ENCODE results near the gene CDK14.

CDK14 gene

GRCh38 chr7:91098566-91098965 lies 502.4 kb downstream of the CDK14 start:
- no peak overlapping the region for H3K4me3 ChIP-seq (replicated peaks; ENCODE audit: low read depth, low read length)
- no peak for TF ChIP-seq CTCF (IDR thresholded peaks at IDR 0.05; ENCODE audit: low read depth, low read length, missing control alignments)
- no peak for DNase-seq (ENCODE audit: extremely low read depth, low read depth)

GRCh38 chr7:91103363-91103762 lies 507.2 kb downstream of the CDK14 start:
- no peak for TF ChIP-seq CTCF (IDR thresholded peaks at IDR 0.05; ENCODE audit: low read depth, low read length, missing control alignments)
- DNase-seq (ENCODE audit: extremely low read depth, low read depth) = no peak
- no peak overlapping the region for H3K4me3 ChIP-seq (replicated peaks; ENCODE audit: low read depth, low read length)

GRCh38 chr7:91107460-91107859 lies 511.3 kb downstream of the CDK14 start:
- no peak for DNase-seq (ENCODE audit: extremely low read depth, low read depth)
- TF ChIP-seq CTCF (IDR thresholded peaks at IDR 0.05; ENCODE audit: low read depth, low read length, missing control alignments) = no peak

DNA sequence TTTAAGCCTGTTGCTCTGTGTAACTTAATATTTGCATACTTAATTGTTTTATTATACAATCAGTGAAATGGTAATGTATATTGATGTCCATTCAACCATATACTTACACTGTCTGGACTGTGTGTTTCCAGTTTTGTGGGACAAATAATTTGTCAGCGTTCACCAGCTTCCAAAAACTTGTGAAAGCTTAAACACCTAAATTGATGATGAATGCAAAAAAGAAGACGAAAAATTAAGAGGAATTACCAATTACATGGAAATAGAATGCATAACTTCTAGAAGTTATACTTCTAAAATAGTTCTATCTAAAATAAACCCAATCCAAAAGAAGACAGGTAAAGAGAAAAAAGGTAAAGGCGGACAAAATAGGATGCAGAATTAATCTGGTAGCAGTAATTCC lies 513.1 kb downstream of the CDK14 start:
- DNase-seq (ENCODE audit: extremely low read depth, low read depth) = no peak
- H3K4me3 ChIP-seq (replicated peaks; ENCODE audit: low read depth, low read length) = no peak overlapping the region
- no peak for TF ChIP-seq CTCF (IDR thresholded peaks at IDR 0.05; ENCODE audit: low read depth, low read length, missing control alignments)

More at GRCh38 chr7:91107460-91107859, 511.3 kb downstream of the CDK14 start:
- no peak overlapping the region for H3K4me3 ChIP-seq (replicated peaks; ENCODE audit: low read depth, low read length)

DNA sequence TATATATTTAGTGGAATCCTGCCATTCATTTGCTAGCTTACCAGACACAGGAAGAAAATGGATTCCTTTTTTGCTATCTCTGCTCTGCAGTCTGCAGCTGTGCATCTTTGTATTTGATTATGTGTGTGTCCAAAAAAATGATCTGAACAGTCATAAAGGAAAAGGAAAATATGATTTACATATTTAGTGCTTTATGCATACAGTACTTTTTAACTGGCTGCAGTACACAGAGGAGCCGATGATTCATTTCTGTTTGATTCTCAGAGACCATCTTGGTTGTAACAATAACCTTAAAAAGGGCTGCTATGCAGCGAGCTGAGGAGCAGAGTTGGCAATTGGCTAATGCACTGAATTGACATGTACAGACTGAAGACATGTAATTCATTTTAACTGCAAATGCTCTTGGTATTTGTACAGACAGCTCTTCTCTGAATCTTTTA lies 516.8 kb downstream of the CDK14 start:
- no peak for TF ChIP-seq CTCF (IDR thresholded peaks at IDR 0.05; ENCODE audit: low read depth, low read length, missing control alignments)
- DNase-seq (ENCODE audit: extremely low read depth, low read depth) = no peak
- no peak overlapping the region for H3K4me3 ChIP-seq (replicated peaks; ENCODE audit: low read depth, low read length)

DNA sequence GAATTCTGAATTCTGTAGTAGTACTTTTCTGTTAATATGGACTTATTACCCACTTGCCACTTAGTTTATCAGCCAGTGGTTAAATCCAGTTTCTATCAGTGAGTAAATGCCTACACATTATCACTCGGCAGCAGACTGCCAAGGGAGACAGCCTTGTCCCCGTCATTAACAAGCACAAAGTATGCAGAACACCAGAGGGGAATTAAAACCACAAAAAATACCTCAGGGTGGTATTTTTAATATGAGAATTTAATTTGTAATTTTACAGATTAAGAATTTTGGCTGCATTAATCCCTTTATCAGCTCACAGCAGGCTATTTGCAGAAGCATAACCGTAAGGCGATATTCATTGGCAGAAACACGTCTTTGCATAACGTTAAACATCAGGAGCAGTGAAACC lies 518.1 kb downstream of the CDK14 start:
- H3K4me3 ChIP-seq (replicated peaks; ENCODE audit: low read depth, low read length) = no peak overlapping the region
- TF ChIP-seq CTCF (IDR thresholded peaks at IDR 0.05; ENCODE audit: low read depth, low read length, missing control alignments) = no peak
- no peak for DNase-seq (ENCODE audit: extremely low read depth, low read depth)

DNA sequence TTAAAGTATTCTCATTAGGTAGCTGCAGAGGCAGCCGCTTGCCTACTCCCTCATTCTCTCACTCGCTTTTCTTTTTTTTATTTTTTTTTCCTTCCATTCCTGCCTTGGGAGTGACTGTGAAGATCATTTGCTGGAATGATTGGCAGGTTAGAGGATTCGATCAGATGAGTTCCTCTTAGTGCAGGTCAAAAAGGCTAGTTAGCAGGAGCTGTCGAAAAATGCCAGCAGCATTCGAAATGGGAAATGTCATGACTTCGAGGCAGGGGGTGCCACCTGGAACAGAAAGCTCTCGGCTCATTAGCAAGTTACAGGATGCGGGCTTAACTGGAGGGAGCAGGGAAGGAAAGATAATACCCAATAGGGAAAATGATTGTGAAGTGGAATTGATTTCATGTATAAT lies 530.6 kb downstream of the CDK14 start:
- no peak overlapping the region for H3K4me3 ChIP-seq (replicated peaks; ENCODE audit: low read depth, low read length)
- no peak for DNase-seq (ENCODE audit: extremely low read depth, low read depth)
- no peak for TF ChIP-seq CTCF (IDR thresholded peaks at IDR 0.05; ENCODE audit: low read depth, low read length, missing control alignments)
